HEK293T (cell line): ENCODE data around the gene FSIP1.

Experiments used
- ARNT ChIP-seq: fragments of 450-650 bp; IDR thresholded peaks from 2 replicates; pipeline ENCODE4 v1.6.1; 2017; ENCODE audit warnings: mild to moderate bottlenecking
- BHLHE40 ChIP-seq: fragments of 450-650 bp; IDR thresholded peaks from 2 replicates; pipeline ENCODE4 v1.6.1; 2016; ENCODE audit warnings: mild to moderate bottlenecking, moderate library complexity, borderline replicate concordance
- ELF4 ChIP-seq: fragments of 450-650 bp; IDR thresholded peaks from 2 replicates; pipeline ENCODE4 v1.6.1; 2017; ENCODE audit warnings: antibody characterized with exemption
- FOXA1 ChIP-seq: fragments of 450-650 bp; IDR thresholded peaks from 2 replicates; pipeline ENCODE4 v1.6.1; 2016; ENCODE audit warnings: mild to moderate bottlenecking
- FOXK2 ChIP-seq: fragments of 450-650 bp; IDR thresholded peaks from 2 replicates; pipeline ENCODE4 v1.6.1; 2016; ENCODE audit warnings: mild to moderate bottlenecking
- FOXM1 ChIP-seq: fragments of 450-650 bp; IDR thresholded peaks from 2 replicates; pipeline ENCODE4 v1.6.1; 2017; ENCODE audit warnings: mild to moderate bottlenecking, borderline replicate concordance
- NFRKB ChIP-seq: fragments of 450-650 bp; IDR thresholded peaks from 2 replicates; pipeline ENCODE4 v1.6.1; 2016; ENCODE audit warnings: mild to moderate bottlenecking, moderate library complexity
- PKNOX1 ChIP-seq: fragments of 450-650 bp; IDR thresholded peaks from 2 replicates; pipeline ENCODE4 v1.6.1; 2016
- SP1 ChIP-seq: fragments of 450-650 bp; IDR thresholded peaks from 2 replicates; pipeline ENCODE4 v1.6.1; 2017
- SUZ12 ChIP-seq: fragments of 450-650 bp; IDR thresholded peaks from 2 replicates; pipeline ENCODE4 v1.6.1; 2016; ENCODE audit warnings: mild to moderate bottlenecking

- TF ChIP-seq FOXK2 (no peak), ELF4 (peak; percentile 81), FOXM1 (no peak), PKNOX1 (peak; percentile 87), FOXA1 (no peak), ARNT (no peak), BHLHE40 (no peak), NFRKB (no peak), SUZ12 (no peak), SP1 (no peak)
Observed at GRCh38 chr15:39782441-39783138, at the start of gene FSIP1.
